8988T (cell line): ENCODE data around the gene MCAM.

ENCODE experiments used
- DNase-seq: peaks from one replicate; pipeline ENCODE4 v3.0.0; 2011

The MCAM gene

DNA sequence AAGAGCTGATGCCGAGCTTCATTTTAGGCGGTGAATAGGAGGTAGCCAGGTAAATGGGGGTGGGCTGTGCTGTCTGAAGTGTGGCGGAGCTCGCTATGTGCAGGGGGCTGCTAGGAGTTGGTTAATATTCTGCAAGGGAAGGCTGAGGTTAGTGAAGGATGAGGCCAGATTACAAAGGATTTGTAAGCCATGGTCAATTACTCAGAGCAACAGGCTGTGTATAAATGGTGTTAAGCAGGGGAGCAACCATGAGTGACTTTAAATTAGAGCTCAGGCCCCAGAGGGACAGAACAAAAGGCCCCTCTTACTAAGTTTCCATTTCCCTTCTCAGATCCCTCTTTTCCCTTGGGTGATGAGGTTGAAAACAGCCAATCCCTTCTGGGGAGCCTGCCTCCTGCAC lies 7.3 kb upstream of the MCAM start:
- no peak for DNase-seq

DNA sequence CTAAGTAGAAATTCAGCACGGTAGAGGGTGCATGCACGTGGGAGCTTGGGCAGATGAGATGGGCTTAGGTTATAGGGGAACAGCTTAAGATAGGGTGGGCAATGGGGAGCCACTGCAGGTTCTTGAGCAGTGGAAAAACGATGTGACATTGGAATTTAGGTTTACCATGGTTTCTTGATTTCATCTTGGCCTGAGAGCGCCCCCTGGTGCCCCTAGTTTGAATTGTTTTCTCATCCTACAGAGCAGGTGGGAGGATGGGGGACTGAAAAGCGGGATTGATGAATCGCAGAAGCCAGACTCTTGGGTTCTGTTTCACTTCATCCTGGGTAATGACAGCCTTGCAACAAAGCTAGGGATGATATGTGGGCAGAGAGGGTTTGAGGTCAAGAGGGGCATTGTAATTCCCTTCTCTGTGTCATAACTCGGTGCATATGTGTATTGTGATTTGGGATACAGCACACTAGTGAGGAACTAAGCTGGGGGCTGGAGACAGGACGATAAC lies 6.7 kb upstream of the MCAM start:
- no peak for DNase-seq

DNA sequence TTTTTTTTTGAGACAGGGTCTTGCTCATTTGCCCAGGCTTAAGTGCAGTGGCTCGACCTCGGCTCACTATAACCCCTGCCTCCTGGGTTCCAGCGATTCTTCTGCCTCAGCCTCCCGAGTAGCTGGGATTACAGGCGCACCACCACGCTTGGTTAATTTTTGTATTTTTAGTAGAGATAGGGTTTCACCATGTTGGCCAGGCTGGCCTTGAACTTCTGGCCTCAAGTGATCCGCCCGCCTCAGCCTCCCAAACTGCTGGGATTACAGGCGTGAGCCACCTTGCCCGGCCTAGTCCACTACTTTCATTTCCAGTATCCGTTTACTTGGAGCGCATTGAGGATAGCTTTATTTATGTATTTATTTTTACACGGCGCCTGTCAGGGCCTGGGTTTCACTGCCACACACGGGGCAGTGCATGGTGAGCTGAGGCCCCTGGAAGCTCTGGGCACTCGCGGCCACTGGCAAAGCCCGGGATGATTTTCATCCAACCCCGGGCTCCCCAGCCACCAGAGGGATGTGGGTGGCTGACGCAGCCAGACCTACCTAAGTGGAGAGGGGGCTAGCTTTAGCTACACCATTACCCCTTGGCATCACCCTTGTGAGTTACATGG lies 6.1 kb upstream of the MCAM start:
- no peak for DNase-seq

DNA sequence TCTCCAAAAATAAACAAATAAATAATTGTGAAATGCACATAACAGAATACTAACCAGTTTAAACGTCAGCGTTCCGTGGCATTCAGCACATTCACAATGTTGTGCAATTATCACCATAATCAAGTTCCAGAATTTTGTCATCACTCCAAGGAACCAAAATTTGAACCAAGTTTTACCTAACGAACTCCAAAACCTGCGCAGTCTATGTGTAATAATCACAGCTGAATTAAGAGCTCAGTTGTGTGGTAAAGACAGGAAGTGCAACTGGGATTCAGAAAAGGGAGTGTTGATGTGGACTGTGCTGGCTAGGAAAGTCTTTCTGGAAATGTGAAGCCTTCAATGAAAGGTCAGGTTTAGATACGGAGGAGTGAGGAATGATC lies 5.4 kb upstream of the MCAM start:
- no peak for DNase-seq

DNA sequence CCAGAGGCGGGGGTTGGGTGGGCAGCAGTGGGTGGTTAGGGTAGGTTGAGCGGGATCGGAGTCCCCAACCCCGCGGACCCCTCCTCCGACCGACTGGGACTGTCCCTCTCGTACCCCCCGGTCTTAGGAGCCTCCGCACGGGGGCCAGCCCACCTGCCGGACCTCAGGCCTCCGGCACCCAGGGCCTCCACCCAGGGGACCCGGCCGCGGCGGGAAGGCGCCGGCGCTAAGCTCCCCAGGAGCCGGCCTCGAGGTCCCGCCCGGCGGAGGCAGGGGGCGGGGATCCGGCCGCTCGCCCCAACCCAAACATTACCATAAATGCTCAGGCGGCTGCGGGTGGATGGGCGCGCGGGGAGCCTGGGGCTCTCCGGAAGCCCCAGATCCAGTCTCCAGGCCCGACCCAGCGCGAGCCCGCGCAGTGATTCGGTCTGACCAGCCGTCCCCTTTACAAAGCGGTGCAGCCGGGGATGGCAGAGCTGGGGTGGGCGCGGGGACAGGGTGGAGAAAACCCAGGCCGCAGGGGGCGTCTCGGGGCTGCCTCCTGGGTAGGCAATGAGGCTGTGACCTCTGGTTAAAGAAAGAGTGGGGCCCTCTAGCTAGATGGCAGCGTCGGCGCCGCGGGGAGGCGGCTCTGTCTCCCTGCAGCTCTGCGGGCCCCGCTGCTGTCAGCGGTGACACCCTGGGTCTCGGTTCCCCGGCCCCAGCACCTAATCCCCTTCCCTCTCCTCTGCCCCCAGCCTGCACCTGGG lies 4.0 kb upstream of the MCAM start:
- no peak for DNase-seq

DNA sequence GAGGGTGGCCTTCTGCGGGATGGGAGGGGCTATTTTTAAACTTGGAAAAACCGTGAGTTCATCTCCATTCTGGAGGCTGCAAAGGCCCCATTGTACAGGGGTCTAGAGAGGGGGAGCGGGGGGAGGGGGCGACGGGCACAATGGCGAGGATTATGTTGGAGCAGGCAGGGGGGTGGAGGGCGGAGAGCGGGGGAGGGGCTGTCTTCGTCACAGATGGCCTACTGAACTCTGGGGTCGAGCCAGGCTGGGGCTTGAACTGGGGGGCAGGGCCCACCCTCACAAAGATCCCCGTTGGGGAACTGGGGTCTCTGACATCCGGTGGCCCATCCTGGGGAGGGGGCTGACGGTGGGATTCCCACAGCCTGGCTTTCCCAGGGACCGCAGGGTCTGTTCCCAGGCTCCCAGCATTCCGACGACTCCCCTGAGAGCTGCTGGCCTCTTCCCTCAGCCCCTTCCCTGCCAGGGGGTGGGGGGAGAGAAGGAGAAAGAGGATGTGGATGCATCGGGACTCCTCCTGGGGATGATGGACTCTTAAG lies 3.4 kb upstream of the MCAM start:
- DNase-seq, result no peak

DNA sequence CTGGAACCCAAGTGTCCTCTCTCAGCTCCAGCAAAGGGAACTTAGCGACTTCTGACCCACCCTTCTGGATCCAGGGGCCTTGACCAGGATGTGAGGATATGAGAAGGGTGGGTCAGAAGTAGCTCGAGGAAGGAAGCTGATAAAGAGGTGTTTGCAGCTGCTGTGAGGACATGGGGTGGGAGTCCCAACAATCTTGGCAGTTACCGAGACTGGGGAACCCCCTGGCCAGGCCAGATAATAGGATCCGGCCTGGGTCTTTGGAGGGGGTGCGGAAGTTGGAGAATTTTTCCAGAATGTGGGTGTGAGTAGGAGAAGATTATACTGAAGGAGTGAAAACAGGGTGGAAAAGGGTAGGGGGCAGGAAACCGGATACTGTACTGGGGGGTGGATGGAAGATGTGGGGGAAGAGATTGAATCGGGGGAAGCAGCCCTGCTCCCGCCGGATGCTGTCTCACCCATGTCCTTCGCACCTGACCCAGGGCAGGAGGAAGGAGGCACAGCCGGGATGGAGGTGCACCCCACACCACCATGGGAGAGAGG lies 2.8 kb upstream of the MCAM start:
- no peak for DNase-seq

DNA sequence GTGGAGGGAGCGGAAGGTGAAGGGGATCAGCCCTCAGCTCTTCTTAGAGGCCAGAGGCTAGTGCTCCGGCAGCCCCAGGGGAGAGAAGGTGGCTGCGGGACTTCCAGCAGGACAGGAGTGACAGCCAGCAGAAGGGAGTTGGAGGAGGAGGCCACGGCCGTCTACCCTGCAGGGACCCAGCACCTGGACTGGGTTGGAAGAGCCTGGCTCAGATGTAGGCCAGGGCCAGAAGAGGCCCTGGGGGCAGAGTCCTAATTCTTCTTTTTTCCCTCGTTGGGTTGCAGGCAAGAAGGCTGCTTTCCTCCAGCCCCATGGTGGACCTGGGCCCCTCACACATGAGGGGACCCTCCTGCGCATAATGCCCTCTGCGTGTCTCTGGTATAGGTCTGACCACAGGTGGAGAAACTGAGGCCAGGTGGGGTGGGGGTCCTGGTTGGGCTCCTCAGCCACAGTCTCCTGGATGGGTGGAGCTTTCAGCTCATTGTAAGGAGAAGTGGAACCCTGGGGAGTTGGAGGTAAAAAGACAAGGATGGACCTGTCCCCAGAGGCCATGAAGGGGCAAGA lies 2.3 kb upstream of the MCAM start:
- no peak for DNase-seq

DNA sequence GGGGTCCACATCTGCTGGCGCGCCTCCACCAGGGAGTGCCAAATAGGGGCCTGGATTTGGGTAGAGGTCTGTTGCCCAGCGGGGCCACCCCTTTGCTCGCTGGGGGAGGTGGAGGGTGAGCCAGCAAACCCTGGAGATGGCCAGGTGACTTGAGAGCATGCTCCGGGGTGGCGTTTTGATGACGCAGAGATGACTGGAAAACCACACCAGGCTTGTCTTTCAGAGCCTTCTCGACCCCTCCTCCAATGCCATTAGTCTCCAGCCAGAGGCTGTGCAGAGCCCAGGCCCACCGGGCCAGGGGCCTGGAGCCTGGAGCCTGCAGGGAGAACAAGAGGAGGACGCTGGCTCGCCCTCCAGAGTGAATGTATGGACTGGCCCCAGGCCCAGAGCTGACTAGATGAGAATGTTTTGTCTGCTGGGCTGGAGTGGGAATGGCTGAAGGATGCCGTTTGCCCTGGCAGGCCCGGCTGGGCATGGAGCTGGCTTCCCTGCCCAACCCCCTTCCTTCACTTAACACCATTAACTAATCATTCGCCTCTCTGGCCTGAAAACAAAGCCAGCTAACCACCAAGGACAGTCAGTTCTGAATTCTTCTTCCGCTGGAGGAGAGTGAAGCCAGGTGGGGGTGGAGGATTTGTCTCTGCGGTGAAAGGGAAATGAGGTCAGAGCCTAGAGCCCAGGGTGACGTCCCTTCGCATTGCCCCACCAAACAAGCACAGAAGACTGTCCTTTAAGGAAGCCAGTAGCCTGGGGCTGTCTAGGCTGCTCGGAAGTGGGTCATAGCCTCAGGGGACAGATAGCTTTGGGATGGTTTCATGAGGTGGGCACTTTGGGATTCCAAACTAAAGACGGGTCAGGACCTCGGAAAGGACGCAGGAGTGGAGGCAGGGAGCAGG lies 1.6 kb upstream of the MCAM start:
- DNase-seq, result no peak

DNA sequence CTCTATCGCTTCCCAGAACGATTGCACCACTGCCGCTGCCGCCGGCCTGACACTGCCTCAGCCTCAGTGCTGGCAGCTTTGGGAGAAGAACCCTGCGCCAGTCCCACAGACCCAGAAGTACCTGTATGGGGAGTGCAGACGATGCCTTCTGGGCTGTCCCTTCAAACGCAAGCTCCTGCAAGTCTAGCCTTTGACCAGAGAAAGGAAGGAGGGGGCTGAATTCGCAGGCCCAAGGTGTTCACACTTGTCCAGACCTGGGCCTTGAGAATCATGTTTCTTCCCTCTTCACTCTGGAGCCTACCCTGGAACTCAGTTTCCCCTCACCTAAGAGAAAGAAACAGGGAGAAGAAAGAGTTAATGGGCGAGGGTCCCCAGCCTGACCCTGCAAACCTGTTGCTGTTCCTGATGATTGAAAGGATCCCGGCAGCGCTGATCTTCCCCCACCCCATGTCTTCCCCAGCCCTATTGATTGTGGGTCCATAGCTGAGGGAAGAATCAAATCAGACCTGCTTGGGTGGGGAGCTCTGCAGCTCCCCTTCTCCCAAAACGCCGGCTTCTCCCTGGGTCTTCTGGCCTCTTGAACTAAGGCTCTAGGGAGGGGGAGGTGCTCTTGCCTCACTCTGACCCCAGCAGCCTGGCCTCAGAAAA lies 786 bp upstream of the MCAM start:
- DNase-seq, result no peak

DNA sequence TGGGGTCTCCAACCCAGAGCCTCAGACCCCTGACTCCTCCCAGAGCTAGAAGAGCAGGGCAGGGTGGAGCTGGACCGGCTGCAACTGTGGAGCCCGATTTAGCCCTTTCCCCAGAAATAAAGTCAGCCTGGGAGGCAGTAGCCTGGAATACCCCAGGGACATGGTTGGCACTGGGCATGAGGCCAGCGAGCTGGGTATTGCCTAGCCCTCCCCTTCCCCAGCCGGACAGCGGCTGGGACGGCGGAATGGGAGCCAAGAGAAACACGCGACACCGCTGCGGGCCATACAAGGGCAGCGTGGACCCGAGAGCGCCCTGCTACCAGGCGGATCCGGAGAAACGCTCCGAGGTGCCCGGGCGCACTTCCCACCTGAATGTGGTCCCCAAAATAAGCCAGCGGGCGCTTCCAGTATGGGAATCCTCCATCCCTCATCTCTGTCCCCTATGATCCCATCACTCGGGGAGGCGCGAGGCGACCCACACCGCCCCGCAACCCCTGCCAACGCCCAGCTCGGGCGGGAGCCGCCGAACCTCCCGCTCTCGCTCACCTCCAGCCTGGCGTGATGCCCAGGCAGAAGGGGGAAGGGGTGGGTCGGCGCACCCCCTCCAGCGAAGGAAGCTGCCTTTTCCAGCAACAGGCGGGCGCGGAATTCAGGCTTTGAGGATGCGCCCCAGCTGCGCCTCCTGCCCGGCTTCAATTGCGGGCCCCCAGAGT lies 758 bp downstream of the MCAM start:
- DNase-seq, result no peak

DNA sequence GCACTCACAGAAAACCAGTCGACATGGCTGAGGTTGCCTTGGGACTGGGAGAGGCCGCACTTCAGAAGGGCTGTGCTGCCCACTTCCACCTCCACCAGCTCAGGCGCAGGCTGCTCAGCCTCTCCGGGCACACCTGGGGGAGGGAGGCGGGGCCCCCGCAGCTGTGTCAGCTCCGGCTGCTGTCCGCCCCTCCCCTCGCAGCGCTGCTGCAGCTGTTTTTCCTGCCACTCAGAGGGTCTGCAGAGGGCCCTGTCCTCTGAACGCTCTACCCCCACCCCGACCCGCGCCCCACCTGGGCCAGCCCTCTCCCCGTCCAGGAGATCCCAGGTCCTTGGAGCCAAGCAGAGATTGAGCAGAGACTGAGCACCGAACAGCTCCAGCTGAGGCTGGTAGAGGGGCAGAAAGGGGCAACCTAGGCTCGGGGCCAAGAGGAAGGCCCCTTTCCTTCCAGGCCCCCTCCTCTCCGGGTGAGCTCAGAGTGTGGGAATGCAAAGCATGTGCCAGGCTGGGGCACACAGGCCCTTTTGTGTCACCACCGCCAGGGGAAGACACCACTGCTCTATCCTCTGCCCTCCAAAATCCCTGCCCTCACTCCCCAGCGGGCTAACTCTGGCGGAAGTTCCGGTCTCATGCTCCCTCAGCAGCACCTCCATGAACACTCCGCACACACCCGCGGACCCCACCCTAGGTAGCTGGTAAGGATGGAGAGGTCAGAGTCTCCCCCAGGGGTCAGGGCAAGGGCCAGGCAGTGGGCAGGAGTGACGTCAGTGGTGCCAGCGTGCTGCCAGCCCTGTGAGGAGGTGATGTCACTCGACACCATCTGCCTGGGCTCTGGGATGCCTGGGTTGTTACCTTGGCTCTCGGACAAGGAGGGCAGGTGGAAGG lies 1.6 kb downstream of the MCAM start:
- peak; percentile 99 for DNase-seq

DNA sequence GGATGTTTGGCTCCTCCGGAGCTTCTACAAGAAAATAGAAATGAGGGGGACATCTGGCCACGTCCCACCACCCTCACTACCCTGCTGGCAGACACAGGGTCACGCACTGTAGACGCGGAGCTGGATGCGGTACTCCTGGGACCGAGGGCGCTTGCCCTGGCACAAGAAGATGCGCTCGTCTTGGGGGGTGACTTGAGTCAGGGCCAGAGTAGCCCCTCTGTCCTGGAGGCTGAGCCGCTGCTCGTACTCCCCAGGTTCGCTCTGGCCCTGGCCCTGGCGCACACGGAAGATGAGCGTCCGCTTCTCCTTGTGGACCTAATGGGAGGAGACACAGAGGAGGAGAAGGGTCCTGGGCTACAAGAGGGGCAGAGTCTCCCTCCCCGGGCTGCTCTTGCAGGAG lies 2.2 kb downstream of the MCAM start:
- DNase-seq, result no peak

DNA sequence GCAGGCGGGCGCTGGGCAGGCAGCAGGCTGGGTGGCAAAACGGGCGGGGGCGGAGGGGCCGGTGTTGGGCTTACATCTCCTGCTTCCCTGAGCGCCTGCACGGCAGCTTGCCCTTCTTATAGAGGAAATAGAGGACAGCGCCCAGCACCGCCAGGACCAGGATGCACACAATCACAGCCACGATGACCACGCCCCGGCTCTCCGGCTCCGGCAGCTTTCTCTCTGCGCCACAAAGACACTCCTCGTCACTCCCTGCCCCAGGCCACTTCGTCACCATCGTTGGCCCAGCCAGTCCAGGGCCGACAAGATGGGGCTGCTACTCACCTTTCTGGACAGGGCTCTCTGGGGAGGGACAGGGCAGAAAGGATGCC lies 6.3 kb downstream of the MCAM start:
- no peak for DNase-seq

DNA sequence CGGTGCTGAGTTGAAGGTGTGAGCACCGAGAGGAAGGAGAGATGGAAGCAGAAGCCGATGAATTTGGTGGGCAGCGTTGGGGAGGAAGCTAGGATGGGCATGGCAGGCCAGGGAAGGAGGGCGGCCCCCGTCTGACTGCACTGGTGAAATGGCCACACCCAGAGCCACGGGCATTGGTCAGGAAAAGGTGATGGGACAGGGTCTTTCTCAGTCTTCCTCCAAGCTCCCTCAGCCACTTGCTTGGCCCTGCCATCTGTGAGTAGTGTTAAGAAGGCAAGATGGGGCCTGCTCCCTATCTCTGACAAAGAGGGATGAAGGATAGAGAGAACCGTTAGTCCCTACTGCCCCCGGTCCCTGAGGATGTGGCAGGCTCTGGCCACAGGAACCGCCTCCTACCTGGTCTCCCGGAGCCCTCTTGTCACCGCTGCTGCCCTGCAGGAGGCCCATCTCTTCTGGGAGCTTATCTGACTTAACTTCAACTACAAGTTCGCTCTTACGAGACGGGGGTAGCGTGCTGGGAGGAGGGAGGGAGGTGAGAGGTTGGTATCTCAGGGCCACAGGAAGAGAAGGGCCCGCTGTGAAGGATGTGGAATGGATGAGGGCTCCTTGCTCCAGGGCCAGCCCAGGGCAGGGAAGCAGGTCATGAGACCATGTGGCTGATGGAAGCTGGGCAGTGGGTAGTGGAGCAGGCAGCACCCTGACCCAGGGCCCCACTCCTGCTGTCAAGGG lies 6.8 kb downstream of the MCAM start:
- DNase-seq, result no peak

DNA sequence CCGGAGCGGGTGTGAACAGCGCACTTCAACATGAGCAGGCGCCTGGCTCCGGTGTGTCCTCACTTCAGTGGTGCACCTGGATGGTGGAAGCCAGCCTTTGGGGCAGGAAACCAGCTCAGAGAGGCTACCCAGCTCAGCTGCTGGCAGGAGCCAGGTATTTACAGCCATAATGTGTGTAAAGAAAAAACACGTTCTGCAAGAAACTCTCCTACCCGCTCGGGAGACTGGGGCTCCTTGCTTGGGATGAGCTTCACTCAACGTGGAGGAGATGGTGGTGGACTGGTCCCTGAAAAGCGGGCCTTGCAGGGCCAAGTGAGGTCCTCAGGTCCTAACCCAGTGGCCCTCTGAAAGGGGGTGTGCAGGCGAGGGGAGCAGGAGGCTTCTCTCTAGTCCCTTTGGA lies 7.5 kb downstream of the MCAM start:
- DNase-seq, result no peak

DNA sequence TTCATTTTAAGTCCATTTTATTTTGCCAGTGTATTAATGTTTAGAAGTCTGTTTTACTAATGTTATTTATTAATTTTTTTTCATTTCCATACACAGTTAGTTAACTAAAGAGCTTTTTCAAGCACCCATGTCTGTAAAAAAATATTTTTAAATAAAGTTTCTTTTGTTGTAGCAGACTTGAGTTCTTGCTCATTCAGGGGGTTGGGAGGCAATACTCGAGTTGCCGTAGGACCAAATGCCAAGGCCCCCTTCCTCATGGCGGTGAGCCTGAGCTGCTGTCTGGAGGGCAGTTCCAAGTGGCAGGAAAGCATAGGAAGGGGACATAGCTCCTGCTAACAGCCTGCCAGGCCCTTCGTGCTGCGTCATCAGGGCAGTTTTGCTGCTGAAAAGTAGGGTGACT lies 9.0 kb downstream of the MCAM start:
- DNase-seq, result no peak

DNA sequence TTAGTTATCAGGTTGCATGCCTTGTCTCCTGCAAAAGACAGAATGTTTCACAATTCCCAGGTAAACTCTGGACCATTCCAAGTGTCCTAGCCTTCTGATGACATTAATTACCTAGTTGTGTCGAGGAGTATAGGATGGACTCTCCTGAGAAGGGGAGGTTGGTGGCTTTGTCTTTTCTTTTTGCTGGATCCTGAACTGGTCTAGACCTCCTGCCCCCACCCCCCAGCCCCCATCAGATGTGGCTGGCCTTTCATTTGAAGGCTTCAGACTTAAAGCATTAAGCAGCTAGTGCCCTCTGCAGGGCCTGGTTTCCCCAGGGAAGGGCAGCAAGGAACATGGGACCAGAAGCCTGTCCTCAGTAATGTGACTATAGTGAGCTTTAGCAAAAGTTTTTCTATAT lies 9.7 kb downstream of the MCAM start:
- no peak for DNase-seq

DNA sequence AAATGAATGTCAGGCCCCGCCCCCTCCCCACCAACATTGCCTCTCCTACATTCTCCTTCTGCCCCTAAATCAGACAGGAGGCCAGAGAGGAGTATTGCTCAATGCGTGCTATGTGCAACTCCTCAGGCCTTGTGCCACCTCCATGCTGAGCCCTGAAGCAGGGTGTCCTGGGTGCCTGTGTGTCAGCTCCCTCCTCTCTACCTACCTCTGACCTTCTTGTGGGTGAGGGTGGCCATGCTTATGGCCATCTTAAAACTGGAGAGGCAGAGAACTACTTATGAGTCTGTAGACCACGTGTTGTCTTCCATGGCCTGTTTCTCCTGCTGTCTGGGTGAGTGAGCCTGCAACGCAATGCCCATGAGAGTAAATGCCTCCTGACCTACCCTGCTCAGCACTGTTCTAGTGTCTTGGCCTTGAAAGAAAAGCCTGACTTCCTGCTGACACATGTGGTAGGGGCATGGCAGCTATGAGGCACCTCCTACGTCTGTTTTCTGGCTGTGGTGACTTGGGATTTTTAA lies 10.5 kb downstream of the MCAM start:
- DNase-seq, result no peak
